ENCODE results near the gene PCDHA1. TPM values are rescaled to one million over a fixed set of nuclear protein-coding genes. Genes with fewer than 3 reads are reported as not detected.
"Not testable (repeated sequence)": the region's sequence is repeated elsewhere in the genome, so short reads cannot be mapped to it uniquely, and the experiment has no call there.

The PCDHA1 gene
- 1.3 and 1.4 TPM in 2 replicates for polyA plus RNA-seq (2014; cell fraction: cytosol; rRNA removed)
- 0.59 and 1.2 TPM in 2 replicates for polyA plus RNA-seq (2014; cell fraction: nucleus; rRNA removed)

DNA sequence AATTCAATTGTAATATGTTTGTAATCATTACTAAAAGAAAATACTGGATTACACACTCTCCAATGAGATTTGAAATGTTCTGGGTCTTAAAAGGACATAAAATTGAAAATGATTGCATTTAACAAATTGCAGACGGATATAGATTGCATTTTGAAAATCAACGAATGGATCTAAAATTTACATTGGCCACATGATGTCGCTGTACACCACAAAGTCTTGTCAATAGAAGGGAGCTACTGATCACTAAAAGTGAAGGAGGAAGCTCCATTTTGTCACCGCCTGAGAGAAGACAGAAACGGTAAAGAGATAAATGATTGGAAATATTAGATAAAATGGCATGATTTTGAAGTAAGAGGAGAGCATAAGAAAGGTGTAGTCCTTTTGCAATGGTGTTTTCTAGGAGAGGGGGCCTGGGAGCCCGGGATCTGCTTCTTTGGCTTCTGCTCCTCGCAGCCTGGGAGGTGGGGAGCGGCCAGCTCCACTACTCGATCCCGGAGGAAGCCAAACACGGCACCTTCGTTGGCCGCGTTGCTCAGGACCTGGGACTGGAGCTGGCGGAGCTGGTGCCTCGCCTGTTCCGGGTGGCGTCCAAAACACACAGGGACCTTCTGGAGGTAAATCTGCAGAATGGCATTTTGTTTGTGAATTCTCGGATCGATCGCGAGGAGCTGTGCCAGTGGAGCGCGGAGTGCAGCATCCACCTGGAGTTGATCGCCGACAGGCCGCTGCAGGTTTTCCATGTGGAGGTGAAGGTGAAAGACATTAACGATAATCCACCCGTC is at the start of gene PCDHA1:
TSS of gene PCDHA1 (plus strand) at position 236 of the 782 bp plus-strand sequence.
- peak; percentile 51 for DNase-seq (ENCODE audit: low spot score)

- DNase-seq (ENCODE audit: low spot score), result no peak
These were observed 48.5 kb upstream of the PCDHA1 start for GRCh38 chr5:140737486-140737885.

- no peak for DNase-seq (ENCODE audit: low spot score)
These were observed 44.0 kb upstream of the PCDHA1 start for GRCh38 chr5:140741967-140742366.

DNA sequence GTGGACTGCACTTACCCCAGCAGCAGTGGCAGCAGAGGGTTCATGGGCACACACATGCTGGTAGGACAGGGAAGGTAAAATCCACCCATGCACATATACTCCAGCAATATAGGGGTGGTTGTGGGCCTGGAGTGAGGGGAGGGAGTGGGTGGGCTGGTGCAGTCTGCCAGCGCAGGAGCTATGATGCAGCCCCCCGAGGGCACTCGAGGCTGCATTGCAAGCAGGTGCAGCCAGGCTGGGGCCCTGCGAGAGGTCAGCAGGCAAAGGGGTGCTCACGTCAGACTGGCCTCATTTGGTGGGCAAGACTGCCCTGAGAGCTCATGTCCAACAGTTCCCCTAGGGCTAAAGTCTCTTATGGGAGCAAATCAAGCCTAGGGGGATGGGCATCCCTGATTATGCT is 32.4 kb upstream of the PCDHA1 start:
- no peak for DNase-seq (ENCODE audit: low spot score)

GRCh38 chr5:140764177-140764973 is 21.6 kb upstream of the PCDHA1 start:
- DNase-seq (ENCODE audit: low spot score), result no peak

DNA sequence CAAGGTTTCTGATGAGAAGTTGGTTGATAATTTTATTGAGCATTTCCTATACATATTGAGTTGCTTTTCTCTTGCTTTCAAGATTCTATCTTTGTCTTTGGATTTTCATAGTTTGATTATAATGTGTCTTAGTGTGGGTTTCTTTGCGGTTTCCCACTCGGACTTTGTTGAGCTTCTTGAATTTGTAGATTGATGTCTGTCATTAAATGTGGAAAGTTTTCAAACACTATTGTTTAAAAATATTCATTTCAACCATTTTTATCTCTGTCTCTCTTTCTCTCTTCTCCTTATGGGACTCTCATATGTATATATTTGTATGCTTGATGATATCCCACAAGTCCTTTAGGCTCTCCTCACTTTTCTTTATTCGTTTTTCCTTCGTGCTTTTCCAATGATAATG is 18.5 kb upstream of the PCDHA1 start:
- DNase-seq (ENCODE audit: low spot score), result no peak

- DNase-seq (ENCODE audit: low spot score), result no peak
These were observed 5.4 kb upstream of the PCDHA1 start for GRCh38 chr5:140780512-140780911.

DNA sequence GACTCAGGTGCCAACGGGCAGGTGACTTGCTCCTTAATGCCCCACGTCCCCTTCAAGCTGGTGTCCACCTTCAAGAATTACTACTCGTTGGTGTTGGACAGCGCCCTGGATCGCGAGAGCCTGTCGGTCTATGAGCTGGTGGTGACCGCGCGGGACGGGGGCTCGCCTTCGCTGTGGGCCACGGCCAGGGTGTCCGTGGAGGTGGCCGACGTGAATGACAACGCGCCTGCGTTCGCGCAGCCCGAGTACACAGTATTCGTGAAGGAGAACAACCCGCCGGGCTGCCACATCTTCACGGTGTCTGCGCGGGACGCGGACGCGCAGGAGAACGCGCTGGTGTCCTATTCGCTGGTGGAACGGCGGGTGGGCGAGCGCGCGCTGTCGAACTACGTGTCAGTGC is 1.5 kb downstream of the PCDHA1 start:
- DNase-seq (ENCODE audit: low spot score), result not testable (repeated sequence)

- DNase-seq (ENCODE audit: low spot score), result not testable (repeated sequence)
These were observed 2.0 kb downstream of the PCDHA1 start for GRCh38 chr5:140787849-140788504.

GRCh38 chr5:140791089-140791488 is 5.1 kb downstream of the PCDHA1 start:
- DNase-seq (ENCODE audit: low spot score), result no peak

GRCh38 chr5:140794595-140795258 is 8.8 kb downstream of the PCDHA1 start, which contains the start of gene PCDHA2:
Gene PCDHA2 (plus strand): TSS chr5:140794852.
- DNase-seq (ENCODE audit: low spot score), result no peak

GRCh38 chr5:140795259-140795641 is 9.3 kb downstream of the PCDHA1 start:
- DNase-seq (ENCODE audit: low spot score), result no peak

GRCh38 chr5:140796072-140796717 is 10.3 kb downstream of the PCDHA1 start:
- not testable (repeated sequence) for DNase-seq (ENCODE audit: low spot score)

DNA sequence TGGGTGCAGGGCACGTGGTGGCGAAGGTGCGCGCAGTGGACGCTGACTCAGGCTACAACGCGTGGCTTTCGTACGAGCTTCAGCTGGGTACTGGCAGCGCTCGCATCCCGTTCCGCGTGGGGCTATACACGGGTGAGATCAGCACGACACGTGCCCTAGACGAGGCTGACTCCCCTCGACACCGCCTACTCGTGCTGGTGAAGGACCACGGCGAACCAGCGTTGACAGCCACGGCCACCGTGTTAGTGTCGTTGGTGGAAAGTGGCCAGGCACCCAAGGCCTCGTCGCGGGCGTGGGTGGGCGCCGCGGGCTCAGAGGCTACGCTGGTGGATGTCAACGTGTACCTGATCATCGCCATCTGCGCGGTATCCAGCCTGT is 10.8 kb downstream of the PCDHA1 start:
- DNase-seq (ENCODE audit: low spot score), result no peak

DNA sequence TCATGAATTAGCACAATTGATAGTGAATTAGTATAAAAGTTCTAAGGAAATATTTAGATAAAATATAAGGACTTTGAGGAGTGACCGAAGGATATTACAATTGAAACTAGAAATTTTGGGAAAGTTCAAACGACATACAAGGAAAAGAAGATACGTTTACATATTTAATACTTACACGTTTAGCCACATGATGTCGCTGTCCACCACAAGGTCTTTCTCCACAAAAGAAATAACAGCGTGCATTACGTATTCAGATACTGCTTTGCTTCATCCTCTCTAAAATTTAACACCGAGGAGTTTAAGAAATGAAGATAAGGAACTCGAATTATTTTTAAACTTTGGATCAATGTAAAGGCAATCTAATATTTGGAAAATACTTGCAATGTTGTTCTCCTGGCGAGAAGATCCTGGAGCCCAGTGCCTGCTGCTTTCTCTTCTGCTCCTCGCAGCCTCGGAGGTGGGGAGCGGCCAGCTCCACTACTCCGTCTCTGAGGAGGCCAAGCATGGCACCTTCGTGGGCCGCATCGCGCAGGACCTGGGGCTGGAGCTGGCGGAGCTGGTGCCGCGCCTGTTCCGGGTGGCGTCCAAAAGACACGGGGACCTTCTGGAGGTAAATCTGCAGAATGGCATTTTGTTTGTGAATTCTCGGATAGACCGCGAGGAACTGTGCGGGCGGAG is 15.0 kb downstream of the PCDHA1 start, which contains the start of gene PCDHA3:
TSS of gene PCDHA3 (plus strand) at position 242 of the 678 bp plus-strand sequence.
- no peak for DNase-seq (ENCODE audit: low spot score)

DNA sequence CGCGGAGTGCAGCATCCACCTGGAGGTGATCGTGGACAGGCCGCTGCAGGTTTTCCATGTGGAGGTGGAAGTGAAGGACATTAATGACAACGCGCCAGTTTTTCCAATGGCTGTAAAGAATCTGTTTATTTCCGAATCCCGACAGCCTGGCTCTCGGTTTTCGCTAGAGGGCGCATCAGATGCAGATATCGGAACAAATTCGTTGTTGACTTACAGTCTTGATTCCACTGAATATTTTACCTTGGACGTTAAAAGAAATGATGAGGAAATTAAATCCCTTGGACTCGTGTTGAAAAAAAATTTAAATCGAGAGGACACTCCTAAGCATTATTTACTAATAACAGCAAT is 15.5 kb downstream of the PCDHA1 start:
- DNase-seq (ENCODE audit: low spot score), result no peak

DNA sequence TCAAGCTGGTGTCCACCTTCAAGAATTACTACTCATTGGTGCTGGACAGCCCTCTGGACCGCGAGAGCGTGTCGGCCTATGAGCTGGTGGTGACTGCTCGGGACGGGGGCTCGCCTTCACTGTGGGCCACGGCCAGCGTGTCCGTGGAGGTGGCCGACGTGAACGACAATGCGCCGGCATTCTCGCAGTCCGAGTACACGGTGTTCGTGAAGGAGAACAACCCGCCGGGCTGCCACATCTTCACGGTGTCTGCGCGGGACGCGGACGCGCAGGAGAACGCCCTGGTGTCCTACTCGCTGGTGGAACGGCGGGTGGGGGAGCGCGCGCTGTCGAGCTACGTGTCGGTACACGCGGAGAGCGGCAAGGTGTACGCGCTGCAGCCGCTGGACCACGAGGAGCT is 16.4 kb downstream of the PCDHA1 start:
- DNase-seq (ENCODE audit: low spot score), result not testable (repeated sequence)

GRCh38 chr5:140802781-140803271 is 16.9 kb downstream of the PCDHA1 start:
- DNase-seq (ENCODE audit: low spot score), result no peak

GRCh38 chr5:140806834-140807775 is 21.2 kb downstream of the PCDHA1 start, which contains the start of gene PCDHA4:
Gene PCDHA4 (plus strand): TSS chr5:140807068.
- DNase-seq (ENCODE audit: low spot score), result peak; percentile 88

Data from SK-N-DZ (cell line).